ENCODE data around the gene URAD. TPM values are rescaled to one million over a fixed set of nuclear protein-coding genes. Genes with fewer than 3 reads are reported as not detected.
"Not testable (repeated sequence)": the region's sequence is repeated elsewhere in the genome, so short reads cannot be mapped to it uniquely, and the experiment has no call there.

URAD gene, protein sequence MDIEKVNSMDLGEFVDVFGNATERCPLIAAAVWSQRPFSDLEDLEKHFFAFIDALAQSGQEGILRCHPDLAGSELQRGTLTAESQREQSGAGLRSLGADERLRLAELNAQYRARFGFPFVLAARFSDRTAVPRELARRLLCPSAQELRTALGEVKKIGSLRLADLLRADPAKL
- total RNA-seq: not detected

DNA sequence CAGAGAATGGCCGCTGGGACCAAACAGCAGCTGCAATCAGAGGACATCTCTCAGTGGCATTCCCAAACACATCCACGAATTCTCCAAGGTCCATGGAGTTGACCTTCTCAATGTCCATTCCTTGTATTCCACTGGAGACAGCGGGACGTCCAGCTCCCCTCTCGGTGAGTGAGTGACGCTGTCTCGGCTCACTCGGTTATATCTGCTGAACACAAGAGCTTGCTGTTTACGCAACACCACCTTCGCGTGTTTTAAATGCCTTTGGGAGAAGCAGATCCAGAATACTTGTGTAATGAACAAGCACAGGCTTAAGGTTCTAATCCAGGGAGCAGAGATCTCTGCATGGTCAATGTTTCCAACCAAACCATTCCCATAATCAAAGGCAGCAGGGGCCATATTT, at the start of gene URAD:
Gene URAD, minus strand, starts transcription at position 174 of the 400 bp plus-strand sequence. Its CDS starts 56 bp downstream, at position 118.
- intact Hi-C loops (cut with DNase I; ENCODE audit: low total_unique reads): loop anchor here (5.0 kb wide), 1 partner anchor 626 kb away; no protein-coding TSS in a partner anchor
- 72 to 81% methylated on average over 11 of the region's 11 CpGs for WGBS, 2 donors
- DNase-seq (ENCODE audit: low spot score in 2 of 2): peak in 1 of 2 donors; percentile 49
- H3K4me3 ChIP-seq (ENCODE audit: low read depth, poor library complexity, severe bottlenecking): no peak within 1 kb of the TSS
- TF ChIP-seq, protein P1, sequence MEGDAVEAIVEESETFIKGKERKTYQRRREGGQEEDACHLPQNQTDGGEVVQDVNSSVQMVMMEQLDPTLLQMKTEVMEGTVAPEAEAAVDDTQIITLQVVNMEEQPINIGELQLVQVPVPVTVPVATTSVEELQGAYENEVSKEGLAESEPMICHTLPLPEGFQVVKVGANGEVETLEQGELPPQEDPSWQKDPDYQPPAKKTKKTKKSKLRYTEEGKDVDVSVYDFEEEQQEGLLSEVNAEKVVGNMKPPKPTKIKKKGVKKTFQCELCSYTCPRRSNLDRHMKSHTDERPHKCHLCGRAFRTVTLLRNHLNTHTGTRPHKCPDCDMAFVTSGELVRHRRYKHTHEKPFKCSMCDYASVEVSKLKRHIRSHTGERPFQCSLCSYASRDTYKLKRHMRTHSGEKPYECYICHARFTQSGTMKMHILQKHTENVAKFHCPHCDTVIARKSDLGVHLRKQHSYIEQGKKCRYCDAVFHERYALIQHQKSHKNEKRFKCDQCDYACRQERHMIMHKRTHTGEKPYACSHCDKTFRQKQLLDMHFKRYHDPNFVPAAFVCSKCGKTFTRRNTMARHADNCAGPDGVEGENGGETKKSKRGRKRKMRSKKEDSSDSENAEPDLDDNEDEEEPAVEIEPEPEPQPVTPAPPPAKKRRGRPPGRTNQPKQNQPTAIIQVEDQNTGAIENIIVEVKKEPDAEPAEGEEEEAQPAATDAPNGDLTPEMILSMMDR (IDR thresholded peaks at IDR 0.05): no peak
- TF ChIP-seq POLR2A (IDR thresholded peaks at IDR 0.05): no peak

DNA sequence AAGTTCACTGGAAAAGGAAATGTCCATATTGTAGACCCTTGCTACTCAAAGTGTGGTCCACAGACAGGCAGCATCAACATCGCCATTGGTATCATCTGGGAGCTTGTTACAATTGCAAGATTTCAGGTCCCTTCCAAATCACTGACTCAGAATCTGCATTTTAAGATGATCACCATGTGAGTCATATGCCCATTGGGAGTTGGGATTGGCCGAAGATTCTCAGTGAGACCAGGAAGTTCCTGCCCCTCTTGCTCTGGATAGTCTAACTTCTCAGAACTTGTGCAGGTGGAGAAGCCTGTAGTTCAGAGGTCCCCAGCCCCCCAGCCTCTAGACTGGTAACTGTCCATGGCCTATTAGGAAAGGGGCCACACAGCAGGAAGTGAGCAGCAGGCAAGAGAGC, 48.9 kb upstream of the URAD start:
- H3K4me3 ChIP-seq (ENCODE audit: low read depth, poor library complexity, severe bottlenecking): no peak overlapping the region
- no peak for TF ChIP-seq POLR2A (IDR thresholded peaks at IDR 0.05)
- TF ChIP-seq, protein P1 (IDR thresholded peaks at IDR 0.05): no peak
- WGBS, 2 donors: 59 to 71% methylated on average over 2 of the region's 2 CpGs
- DNase-seq (ENCODE audit: low spot score in 2 of 2): no peak
- intact Hi-C loops (cut with DNase I; ENCODE audit: low total_unique reads): no loop called here

GRCh38 chr13:28035146-28035782, 46.8 kb upstream of the URAD start:
- no peak for TF ChIP-seq POLR2A (IDR thresholded peaks at IDR 0.05)
- TF ChIP-seq, protein P1 (IDR thresholded peaks at IDR 0.05): no peak
- WGBS, 2 donors: 59 to 65% methylated on average over 6 of the region's 6 CpGs
- intact Hi-C loops (cut with DNase I; ENCODE audit: low total_unique reads): no loop called here
- no peak for DNase-seq (ENCODE audit: low spot score in 2 of 2)
- no peak overlapping the region for H3K4me3 ChIP-seq (ENCODE audit: low read depth, poor library complexity, severe bottlenecking)

DNA sequence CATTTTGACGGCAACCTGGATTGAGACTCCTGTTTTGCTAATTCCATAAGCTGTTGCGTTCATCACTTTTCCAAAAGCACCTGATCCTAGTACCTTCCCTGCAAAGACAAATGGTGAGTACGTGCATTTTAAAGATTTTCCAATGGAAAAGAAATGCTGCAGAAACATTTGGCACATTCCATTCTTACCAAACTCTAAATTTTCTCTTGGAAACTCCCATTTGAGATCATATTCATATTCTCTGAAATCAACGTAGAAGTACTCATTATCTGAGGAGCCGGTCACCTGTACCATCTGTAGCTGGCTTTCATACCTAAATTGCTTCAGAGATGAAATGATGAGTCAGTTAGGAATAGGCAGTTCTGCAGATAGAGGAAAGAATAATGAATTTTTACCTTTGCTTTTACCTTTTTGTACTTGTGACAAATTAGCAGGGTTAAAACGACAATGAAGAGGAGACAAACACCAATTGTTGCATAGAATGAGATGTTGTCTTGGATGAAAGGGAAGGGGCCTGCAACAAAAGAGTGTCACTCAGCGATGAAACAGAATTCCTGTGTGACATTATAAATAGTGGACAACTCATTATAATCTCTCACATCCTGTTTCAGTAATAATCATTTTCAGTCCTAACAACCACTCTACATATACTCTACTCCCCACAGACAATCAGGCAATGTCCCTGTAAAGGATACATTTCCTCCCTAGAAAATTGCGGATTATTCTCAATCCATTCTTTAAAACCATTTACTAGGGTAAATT, 45.6 kb upstream of the URAD start:
- DNase-seq (ENCODE audit: low spot score in 2 of 2): no peak
- intact Hi-C loops (cut with DNase I; ENCODE audit: low total_unique reads): no loop called here
- TF ChIP-seq POLR2A (IDR thresholded peaks at IDR 0.05): no peak
- TF ChIP-seq, protein P1 (IDR thresholded peaks at IDR 0.05): no peak
- 86 to 88% methylated on average over 8 of the region's 8 CpGs for WGBS, 2 donors
- H3K4me3 ChIP-seq (ENCODE audit: low read depth, poor library complexity, severe bottlenecking): no peak overlapping the region

GRCh38 chr13:28032438-28032837, 43.9 kb upstream of the URAD start:
- 91 to 100% methylated on average over 1 of the region's 1 CpG for WGBS, 2 donors
- H3K4me3 ChIP-seq (ENCODE audit: low read depth, poor library complexity, severe bottlenecking); intact Hi-C loops (cut with DNase I; ENCODE audit: low total_unique reads); DNase-seq (ENCODE audit: low spot score in 2 of 2): not testable (repeated sequence)

DNA sequence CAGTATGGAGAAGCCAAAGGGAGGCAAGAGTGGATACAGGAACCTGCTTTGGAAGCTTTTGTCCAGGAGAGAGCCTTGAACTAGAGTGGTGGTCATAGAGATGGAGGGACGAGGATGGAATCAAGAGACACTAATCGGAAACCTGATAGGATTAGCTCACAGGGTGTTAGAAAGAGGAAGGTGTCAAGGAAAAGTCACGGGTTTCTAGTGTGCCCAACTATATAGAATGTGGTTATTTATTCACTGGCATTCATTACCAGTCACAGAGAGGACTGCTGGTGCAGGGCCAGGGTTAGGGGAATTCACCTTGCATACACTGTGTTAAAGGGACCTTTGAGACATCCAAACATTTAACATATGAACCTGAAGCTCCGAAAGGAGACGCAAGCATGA, 43.4 kb upstream of the URAD start:
- DNase-seq (ENCODE audit: low spot score in 2 of 2): no peak
- intact Hi-C loops (cut with DNase I; ENCODE audit: low total_unique reads): no loop called here
- no peak overlapping the region for H3K4me3 ChIP-seq (ENCODE audit: low read depth, poor library complexity, severe bottlenecking)
- WGBS, 2 donors: 85 to 86% methylated on average over 5 of the region's 5 CpGs
- TF ChIP-seq, protein P1 (IDR thresholded peaks at IDR 0.05): no peak
- no peak for TF ChIP-seq POLR2A (IDR thresholded peaks at IDR 0.05)
